ENCODE measurements around the gene LRP6.
A peak's percentile ranks its signal among the peaks of the same experiment; 100 is the strongest.
"Not testable (repeated sequence)": the region's sequence is repeated elsewhere in the genome, so short reads cannot be mapped to it uniquely, and the experiment has no call there.

LRP6 gene

GRCh38 chr12:12265035-12265434 is 1.8 kb downstream of the LRP6 start:
- no peak for DNase-seq

GRCh38 chr12:12263909-12264308 is 2.9 kb downstream of the LRP6 start:
- DNase-seq: no peak

GRCh38 chr12:12256291-12256757 is 10.5 kb downstream of the LRP6 start:
- DNase-seq: not testable (repeated sequence)

- no peak for DNase-seq
Observed at GRCh38 chr12:12254553-12254952, 12.3 kb downstream of the LRP6 start.

- DNase-seq: no peak
Observed at GRCh38 chr12:12249216-12250050, 17.4 kb downstream of the LRP6 start.

- DNase-seq: no peak
Observed at GRCh38 chr12:12247584-12247983, 19.3 kb downstream of the LRP6 start.

GRCh38 chr12:12244341-12244740 is 22.5 kb downstream of the LRP6 start:
- no peak for DNase-seq

GRCh38 chr12:12240662-12241340 is 26.0 kb downstream of the LRP6 start:
- peak; percentile 76 for DNase-seq

- no peak for DNase-seq
Observed at GRCh38 chr12:12239127-12239526, 27.7 kb downstream of the LRP6 start.

- no peak for DNase-seq
Observed at GRCh38 chr12:12238605-12239004, 28.2 kb downstream of the LRP6 start.

GRCh38 chr12:12236896-12237295 is 29.9 kb downstream of the LRP6 start:
- DNase-seq: no peak

- DNase-seq: no peak
Observed at GRCh38 chr12:12230275-12230674, 36.6 kb downstream of the LRP6 start.

- no peak for DNase-seq
Observed at GRCh38 chr12:12229556-12230092, 37.2 kb downstream of the LRP6 start.

- no peak for DNase-seq
Observed at GRCh38 chr12:12228402-12228801, 38.4 kb downstream of the LRP6 start.

- DNase-seq: no peak
Observed at GRCh38 chr12:12226187-12226586, 40.7 kb downstream of the LRP6 start.

- no peak for DNase-seq
Observed at GRCh38 chr12:12224240-12224940, 42.5 kb downstream of the LRP6 start.

GRCh38 chr12:12221560-12221959 is 45.3 kb downstream of the LRP6 start:
- no peak for DNase-seq

- DNase-seq: no peak
Observed at GRCh38 chr12:12219664-12220063, 47.2 kb downstream of the LRP6 start.

- no peak for DNase-seq
Observed at GRCh38 chr12:12217018-12217359, 49.9 kb downstream of the LRP6 start.

- no peak for DNase-seq
Observed at GRCh38 chr12:12216349-12217017, 50.4 kb downstream of the LRP6 start.

GRCh38 chr12:12214635-12215131 is 52.2 kb downstream of the LRP6 start:
- DNase-seq: no peak

- DNase-seq: no peak
Observed at GRCh38 chr12:12214201-12214600, 52.6 kb downstream of the LRP6 start.

GRCh38 chr12:12212769-12213168 is 54.1 kb downstream of the LRP6 start:
- DNase-seq: no peak

Measured in NCI-H526 treated with DMSO at 0.1 percent for 48 hours (cell line).